BLaER1 (cell line): Measurements from ENCODE around the gene TMEM191C.
"Not testable (repeated sequence)": the region's sequence is repeated elsewhere in the genome, so short reads cannot be mapped to it uniquely, and the experiment has no call there.

ENCODE experiments used
- H3K27ac ChIP-seq: shearing (Covaris generic); formaldehyde crosslinking; 2 replicates; pipeline ENCODE4 v1.8.1; 2022
- H3K27me3 ChIP-seq: shearing (Covaris generic); formaldehyde crosslinking; 2 replicates; pipeline ENCODE4 v1.8.1; 2022
- H3K36me3 ChIP-seq: shearing (Covaris generic); formaldehyde crosslinking; 2 replicates; pipeline ENCODE4 v1.8.1; 2022
- H3K4me1 ChIP-seq: shearing (Covaris generic); formaldehyde crosslinking; 2 replicates; pipeline ENCODE4 v1.8.1; 2022
- H3K4me2 ChIP-seq: shearing (Covaris generic); formaldehyde crosslinking; 2 replicates; pipeline ENCODE4 v1.8.1; 2022
- H3K4me3 ChIP-seq: shearing (Covaris generic); formaldehyde crosslinking; 2 replicates; pipeline ENCODE4 v1.8.1; 2022
- H3K9ac ChIP-seq: shearing (Covaris generic); formaldehyde crosslinking; 2 replicates; pipeline ENCODE4 v1.8.1; 2022
- H3K9me3 ChIP-seq: shearing (Covaris generic); formaldehyde crosslinking; 2 replicates; pipeline ENCODE4 v1.8.1; 2022
- H4K20me1 ChIP-seq: shearing (Covaris generic); formaldehyde crosslinking; 2 replicates; pipeline ENCODE4 v1.8.1; 2022

The TMEM191C gene

DNA sequence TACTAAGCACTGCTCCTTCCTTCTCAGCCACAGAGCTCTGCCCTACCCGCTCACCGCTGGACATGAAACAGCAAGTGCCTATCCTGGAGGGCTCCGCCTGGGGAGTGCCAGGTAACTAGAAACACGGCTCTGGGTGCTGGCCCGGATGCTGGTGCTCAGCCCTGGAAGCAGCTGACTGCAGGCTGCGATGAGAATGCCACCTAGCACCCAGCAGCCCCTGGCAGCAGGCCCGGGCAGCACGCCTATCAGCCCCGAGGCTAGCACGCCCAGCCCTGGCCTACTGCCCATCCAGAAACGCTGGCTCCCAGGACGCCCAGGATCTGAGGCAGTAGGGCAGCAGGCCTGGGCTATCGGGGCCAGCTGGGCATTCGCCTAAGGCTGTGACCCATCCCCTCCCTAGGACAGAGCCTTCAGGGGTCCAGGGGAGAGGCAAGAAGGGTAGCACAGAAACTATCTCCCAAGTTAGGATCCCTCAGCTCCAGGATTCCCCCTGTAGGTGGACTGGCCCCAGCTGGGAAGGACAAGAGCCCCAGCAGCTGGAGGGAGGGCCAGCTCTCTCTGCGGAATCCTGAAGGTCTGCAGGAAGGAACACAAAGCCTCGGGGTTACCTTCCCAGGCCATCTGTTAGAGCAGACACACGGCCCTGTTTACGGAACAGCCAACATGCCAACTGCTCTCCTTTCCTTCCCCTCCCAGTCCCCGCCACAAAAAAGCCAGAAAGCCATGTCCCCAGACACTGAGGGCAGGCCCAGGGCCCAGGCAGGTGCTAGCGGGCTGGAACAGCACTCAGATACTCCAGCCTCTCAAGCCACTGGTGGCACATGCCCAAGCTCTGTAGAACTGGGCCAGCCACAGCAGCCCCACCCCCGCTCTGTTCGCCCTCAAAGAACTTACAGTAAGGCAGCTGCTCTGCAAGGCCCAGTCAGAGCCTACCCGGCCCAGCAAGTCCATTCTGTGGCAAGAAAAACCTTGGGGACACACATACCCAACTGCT lies 26.9 kb downstream of the TMEM191C start:
- H3K9ac ChIP-seq, H3K4me2 ChIP-seq, H3K4me1 ChIP-seq, H3K27ac ChIP-seq, H3K4me3 ChIP-seq, H3K27me3 ChIP-seq, H4K20me1 ChIP-seq, H3K36me3 ChIP-seq, H3K9me3 ChIP-seq: not testable (repeated sequence)

DNA sequence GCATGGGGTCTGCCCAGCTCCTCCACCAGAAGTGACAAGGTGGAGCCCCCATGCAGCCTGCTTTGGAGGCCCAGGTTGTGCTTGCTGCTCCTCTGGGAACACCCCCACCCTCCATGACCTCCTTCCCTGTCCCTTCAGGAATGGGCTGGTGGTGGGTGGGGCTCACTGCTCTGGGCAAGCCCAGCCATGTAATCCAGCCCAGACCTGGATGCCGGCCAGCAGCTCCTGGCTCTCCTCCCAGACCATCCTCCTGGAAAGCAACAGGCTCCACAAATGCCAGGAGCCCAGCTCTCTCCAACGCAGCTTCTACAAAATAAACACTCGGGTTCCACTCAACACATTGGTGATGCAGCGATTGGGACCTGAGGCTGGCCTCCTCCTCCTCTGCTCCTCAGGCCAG lies 30.8 kb downstream of the TMEM191C start:
- not testable (repeated sequence) for H3K36me3 ChIP-seq, H3K9ac ChIP-seq, H4K20me1 ChIP-seq, H3K4me1 ChIP-seq, H3K4me3 ChIP-seq, H3K9me3 ChIP-seq, H3K27ac ChIP-seq, H3K27me3 ChIP-seq, H3K4me2 ChIP-seq

DNA sequence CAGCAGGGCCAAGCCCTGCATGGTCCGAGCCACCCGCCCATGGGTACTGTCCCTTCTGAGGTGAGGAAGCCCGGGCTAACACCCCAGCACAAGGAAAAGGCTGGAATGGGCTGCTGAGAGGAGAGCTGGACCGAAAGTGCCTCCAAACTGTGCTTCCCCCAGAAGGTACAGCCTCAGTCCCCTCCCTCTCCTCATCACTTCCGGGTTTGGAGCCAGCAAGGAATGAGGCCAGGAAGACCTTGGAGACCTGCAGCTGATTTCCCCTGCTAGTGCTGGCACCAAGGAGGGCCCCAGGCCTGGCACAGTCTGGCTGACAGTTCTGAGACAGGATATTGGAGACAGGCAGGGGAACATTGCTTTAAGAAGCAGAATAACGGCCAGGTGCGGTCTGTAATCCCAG lies 31.3 kb downstream of the TMEM191C start:
- not testable (repeated sequence) for H3K9me3 ChIP-seq, H3K4me3 ChIP-seq, H3K36me3 ChIP-seq, H3K27ac ChIP-seq, H4K20me1 ChIP-seq, H3K4me2 ChIP-seq, H3K4me1 ChIP-seq, H3K27me3 ChIP-seq, H3K9ac ChIP-seq

- not testable (repeated sequence) for H3K4me1 ChIP-seq, H3K4me2 ChIP-seq, H3K9ac ChIP-seq, H3K27ac ChIP-seq, H3K4me3 ChIP-seq, H4K20me1 ChIP-seq, H3K9me3 ChIP-seq, H3K27me3 ChIP-seq, H3K36me3 ChIP-seq
Measured at GRCh38 chr22:21499623-21500506, 32.7 kb downstream of the TMEM191C start.

GRCh38 chr22:21510397-21510796 lies 43.2 kb downstream of the TMEM191C start:
- not testable (repeated sequence) for H3K4me2 ChIP-seq, H3K4me1 ChIP-seq, H3K9me3 ChIP-seq, H3K36me3 ChIP-seq, H3K27me3 ChIP-seq, H3K27ac ChIP-seq, H3K9ac ChIP-seq, H4K20me1 ChIP-seq, H3K4me3 ChIP-seq

DNA sequence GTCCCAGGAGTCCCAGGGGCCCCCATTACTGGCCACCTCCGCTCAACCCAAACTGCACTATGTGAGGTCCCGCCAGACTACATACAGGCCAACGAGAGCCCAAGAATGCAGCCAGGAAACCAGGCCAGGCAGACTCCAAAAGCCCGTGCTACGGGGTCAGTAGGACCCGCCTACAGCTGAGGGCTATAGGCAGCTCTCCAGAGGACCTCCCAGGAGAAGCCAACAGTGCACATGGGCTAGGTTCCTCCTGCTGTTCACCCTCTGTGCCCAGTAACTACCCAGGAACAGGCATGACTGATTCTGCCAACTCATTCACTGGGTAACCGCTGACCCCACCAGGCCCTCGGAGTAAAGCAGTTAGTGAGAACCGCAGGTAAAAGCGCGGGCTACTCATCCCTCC lies 44.8 kb downstream of the TMEM191C start:
- not testable (repeated sequence) for H3K27ac ChIP-seq, H3K4me1 ChIP-seq, H3K36me3 ChIP-seq, H3K27me3 ChIP-seq, H3K9ac ChIP-seq, H3K9me3 ChIP-seq, H4K20me1 ChIP-seq, H3K4me3 ChIP-seq, H3K4me2 ChIP-seq

GRCh38 chr22:21514117-21514516 lies 46.9 kb downstream of the TMEM191C start:
- H3K9ac ChIP-seq, H3K36me3 ChIP-seq, H3K4me2 ChIP-seq, H3K9me3 ChIP-seq, H3K27ac ChIP-seq, H4K20me1 ChIP-seq, H3K4me1 ChIP-seq, H3K4me3 ChIP-seq, H3K27me3 ChIP-seq: not testable (repeated sequence)

- H3K4me2 ChIP-seq, H3K36me3 ChIP-seq, H3K4me3 ChIP-seq, H3K27me3 ChIP-seq, H3K9me3 ChIP-seq, H3K27ac ChIP-seq, H3K9ac ChIP-seq, H4K20me1 ChIP-seq, H3K4me1 ChIP-seq: not testable (repeated sequence)
Measured at GRCh38 chr22:21515234-21515633, 48.0 kb downstream of the TMEM191C start.

DNA sequence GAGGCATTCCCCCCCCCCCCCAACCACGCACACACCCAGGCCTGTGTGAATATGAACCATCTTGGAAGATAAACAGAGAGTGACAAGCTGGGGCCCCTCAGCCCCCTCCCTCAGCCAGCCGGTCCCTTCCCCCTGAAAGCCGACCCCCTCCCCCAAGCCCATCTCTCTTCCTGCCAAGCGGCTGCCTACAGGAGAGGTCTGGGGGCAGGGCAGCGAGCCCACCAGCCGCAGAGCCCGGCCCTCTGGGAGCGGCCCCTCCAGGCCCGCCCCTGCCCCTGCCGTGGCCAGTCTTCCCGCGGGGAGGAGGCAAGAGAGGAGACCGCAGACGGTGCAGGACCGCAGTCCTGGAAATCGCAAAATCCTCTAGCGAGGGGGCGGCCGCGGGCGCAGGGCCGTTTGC lies 49.3 kb downstream of the TMEM191C start:
- H3K27ac ChIP-seq, H3K4me2 ChIP-seq, H3K4me1 ChIP-seq, H3K9me3 ChIP-seq, H3K36me3 ChIP-seq, H3K9ac ChIP-seq, H3K4me3 ChIP-seq, H3K27me3 ChIP-seq, H4K20me1 ChIP-seq: not testable (repeated sequence)

GRCh38 chr22:21516970-21517764 lies 50.0 kb downstream of the TMEM191C start:
- H3K27me3 ChIP-seq, H4K20me1 ChIP-seq, H3K4me3 ChIP-seq, H3K9ac ChIP-seq, H3K4me1 ChIP-seq, H3K36me3 ChIP-seq, H3K27ac ChIP-seq, H3K4me2 ChIP-seq, H3K9me3 ChIP-seq: not testable (repeated sequence)
